K562 (cell line): ENCODE results near the gene SPI1. TPM values are rescaled to one million over a fixed set of nuclear protein-coding genes. Genes with fewer than 3 reads are reported as not detected.
A peak's percentile ranks its signal among the peaks of the same experiment; 100 is the strongest.

Source experiments
- AFF1 ChIP-seq, 2 experiments: fragments of 450-650 bp; IDR thresholded peaks; 2 replicates each; pipeline ENCODE4 v1.6.1; 2018; ENCODE audit warnings: mild to moderate bottlenecking in 2 of 2, low read depth in 1 of 2; ENCODE audit not compliant: partially characterized antibody in 2 of 2
- CEBPB ChIP-seq: fragments of 450-650 bp; IDR thresholded peaks from 2 replicates; pipeline ENCODE4 v1.6.1; 2016; ENCODE audit warnings: missing genetic modification characterization, missing compliant biosample characterization
- CHCHD3 ChIP-seq: fragments of 250-450 bp; sonication (Bioruptor Pico); IDR thresholded peaks from 2 replicates; pipeline ENCODE4 v2.1.2; 2022; ENCODE audit warnings: mild to moderate bottlenecking
- HMGN3 ChIP-seq: IDR thresholded peaks from 2 replicates; pipeline ENCODE4 v1.6.1; 2011; ENCODE audit warnings: borderline replicate concordance, low read depth, mild to moderate bottlenecking, mixed read lengths, low read length; ENCODE audit not compliant: insufficient read length; ENCODE audit errors: extremely low read depth
- IFI16 ChIP-seq: fragments of 250-450 bp; sonication (Bioruptor Pico); IDR thresholded peaks from 2 replicates; pipeline ENCODE4 v2.1.2; 2022; ENCODE audit warnings: mild to moderate bottlenecking, inconsistent platforms
- NELFE ChIP-seq: IDR thresholded peaks from 2 replicates; pipeline ENCODE4 v1.6.1; 2011; ENCODE audit warnings: mild to moderate bottlenecking; ENCODE audit not compliant: insufficient read depth, insufficient read length
- NR2C2 ChIP-seq, 2 experiments: fragments of 200-800 bp in 1 of 2; sonication (Bioruptor generic) in 1 of 2; sonication (generic) in 1 of 2; formaldehyde crosslinking in 1 of 2; IDR thresholded peaks; 2 replicates each; pipeline versions ENCODE4 v1.6.1 to v1.8.0; 2016 to 2022; ENCODE audit warnings: mild to moderate bottlenecking in 1 of 2, missing compliant biosample characterization in 1 of 2, missing genetic modification characterization in 1 of 2, missing genetic modification reagents in 1 of 2
- RBM25 ChIP-seq: fragments of 200-400 bp; formaldehyde crosslinking; IDR thresholded peaks from 2 replicates; pipeline ENCODE4 v1.6.1; 2018; ENCODE audit warnings: low read length, low read depth, moderate library complexity; ENCODE audit not compliant: severe bottlenecking
- REST ChIP-seq, 2 experiments: fragments of 450-650 bp; formaldehyde crosslinking in 1 of 2; IDR thresholded peaks; 2 replicates each; pipeline versions ENCODE4 v1.4.0 to v1.6.1; 2014 to 2020; ENCODE audit warnings: mild to moderate bottlenecking in 2 of 2, borderline replicate concordance in 1 of 2, low read depth in 1 of 2
- STAT5B ChIP-seq: fragments of 250-450 bp; sonication (Bioruptor Pico); IDR thresholded peaks from 2 replicates; pipeline ENCODE4 v1.8.0; 2021; ENCODE audit warnings: mild to moderate bottlenecking, inconsistent platforms
- TAF7 ChIP-seq: fragments of 450-650 bp; IDR thresholded peaks from 2 replicates; pipeline ENCODE4 v1.6.1; 2016; ENCODE audit warnings: missing genetic modification characterization, missing compliant biosample characterization
- ZFP91 ChIP-seq: sonication (generic); formaldehyde crosslinking; IDR thresholded peaks from 2 replicates; pipeline ENCODE4 v1.8.0; 2022; ENCODE audit warnings: mild to moderate bottlenecking, missing genetic modification reagents
- ZNF133 ChIP-seq: fragments of 250-450 bp; sonication (Bioruptor Pico); IDR thresholded peaks from 2 replicates; pipeline ENCODE4 v1.4.0; 2020; ENCODE audit warnings: mild to moderate bottlenecking
- ZNF3 ChIP-seq: fragments of 250-450 bp; sonication (Bioruptor Pico); IDR thresholded peaks from 2 replicates; pipeline ENCODE4 v1.5.0; 2021; ENCODE audit warnings: mild to moderate bottlenecking, moderate library complexity
- polyA plus RNA-seq, 8 experiments: library from polyadenylated mRNA; depleted of rRNA in 4 of 8; stranded (reverse) in 5 of 8; unstranded in 3 of 8; fragments of >200 nt; fragmentation: Nextera tagmentation in 2 of 8; fragmentation: Illumina TruSeq in 1 of 8; extraction: Ambion mirVana in 2 of 8; extraction: Trizol in 1 of 8; gene quantifications; 2 replicates each; pipeline versions ENCODE4 v1.2.1 to v1.2.3, GENCODE V29; 2011 to 2014; ENCODE audit warnings: inconsistent platforms in 1 of 8, missing spikeins in 1 of 8
- total RNA-seq, 7 experiments: library from RNA; depleted of rRNA in 6 of 7; stranded (reverse); fragments of >200 nt in 6 of 7; fragmentation: Illumina TruSeq in 2 of 7; extraction: Trizol in 2 of 7; gene quantifications; 2 replicates each; pipeline versions ENCODE4 v1.2.1 to v1.2.3, GENCODE V29; 2011 to 2021; ENCODE audit warnings: low replicate concordance in 1 of 7

SPI1 gene
- total and polyA plus RNA-seq, 9 of the 15 experiments (the other 6 are each of a cell fraction or from before 2014, with no cell fraction given): 0.10 to 33.7 (median 10.3) TPM

- TF ChIP-seq REST (IDR thresholded peaks at IDR 0.05; ENCODE audit: borderline replicate concordance) (peak; percentile 53; the same call in 1 of the 2 replicates), REST (CRISPR knock-in tag; IDR thresholded peaks at IDR 0.05; ENCODE audit: low read depth) (no peak), HMGN3 (no peak), CHCHD3 (CRISPR knock-in tag) (no peak), IFI16 (CRISPR knock-in tag) (no peak), ZNF133 (no peak), ZNF3 (CRISPR knock-in tag) (no peak), NR2C2 (CRISPR knock-in tag; IDR thresholded peaks at IDR 0.05) (no peak), NR2C2 (tag; IDR thresholded peaks at IDR 0.05) (no peak), NELFE (no peak), TAF7 (tag) (no peak), RBM25 (no peak), CEBPB (peak; percentile 17; the same call in 1 of the 2 replicates), ZFP91 (CRISPR knock-in tag) (no peak), AFF1 (IDR thresholded peaks at IDR 0.05; ENCODE audit: low read depth in 1 of 2, partially characterized antibody in 2 of 2) (no peak), STAT5B (CRISPR knock-in tag) (no peak)
These were observed 29.5 kb downstream of the SPI1 start (continued) for GRCh38 chr11:47348859-47349258.
